Neural cell (in vitro differentiated cells): ENCODE measurements around the gene SLC22A5. TPM values are rescaled to one million over a fixed set of nuclear protein-coding genes. Genes with fewer than 3 reads are reported as not detected.

ENCODE experiments used
- H2AFZ ChIP-seq: fragments of 200-600, 300-800 bp; sonication (generic), shearing (Covaris generic); 2 replicates; pipeline ENCODE4 v1.6.0; 2014; ENCODE audit warnings: low read depth, mild to moderate bottlenecking, antibody characterized with exemption, low read length, moderate library complexity
- H3F3A ChIP-seq: fragments of 200-600 bp; shearing (Covaris generic); 2 replicates; pipeline ENCODE4 v1.6.1; 2016; ENCODE audit warnings: mild to moderate bottlenecking, moderate library complexity, mixed read lengths, antibody characterized with exemption, low read length; ENCODE audit not compliant: insufficient read depth, poor library complexity, severe bottlenecking
- H3K27ac ChIP-seq: fragments of 200-600, 300-800 bp; sonication (generic), shearing (Covaris generic); 2 replicates; pipeline ENCODE4 v1.5.1; 2014; ENCODE audit warnings: mild to moderate bottlenecking, low read length, moderate library complexity
- H3K27me3 ChIP-seq: fragments of 300-800, 200-600 bp; sonication (generic), shearing (Covaris generic); 2 replicates; pipeline ENCODE4 v1.6.0; 2014; ENCODE audit warnings: mild to moderate bottlenecking, low read depth, low read length, moderate library complexity; ENCODE audit not compliant: insufficient read depth
- H3K36me3 ChIP-seq: fragments of 300-800, 200-600 bp; sonication (generic), shearing (Covaris generic); 2 replicates; pipeline ENCODE4 v1.5.1; 2014; ENCODE audit warnings: mild to moderate bottlenecking, antibody characterized with exemption, low read length, moderate library complexity; ENCODE audit not compliant: insufficient read depth
- H3K4me2 ChIP-seq: fragments of 300-800, 200-600 bp; sonication (generic), shearing (Covaris generic); 2 replicates; pipeline ENCODE4 v1.6.0; 2014; ENCODE audit warnings: mild to moderate bottlenecking, low read length
- H3K4me3 ChIP-seq: fragments of 300-800, 200-600 bp; sonication (generic), shearing (Covaris generic); 2 replicates; pipeline ENCODE4 v1.5.1; 2014; ENCODE audit warnings: mild to moderate bottlenecking, low read length, moderate library complexity
- H3K79me2 ChIP-seq: fragments of 200-600 bp; shearing (Covaris generic); replicated peaks from 2 replicates; pipeline ENCODE4 v1.6.0; 2014; ENCODE audit warnings: mild to moderate bottlenecking, low read length, moderate library complexity; ENCODE audit not compliant: insufficient read depth
- H3K9ac ChIP-seq: fragments of 300-800, 200-600 bp; sonication (generic), shearing (Covaris generic); 2 replicates; pipeline ENCODE4 v1.6.1; 2016; ENCODE audit warnings: mild to moderate bottlenecking, low read length, mixed read lengths
- H3K9me2 ChIP-seq: fragments of 200-600 bp; shearing (Covaris generic); 2 replicates; pipeline ENCODE4 v1.6.1; 2016; ENCODE audit warnings: mild to moderate bottlenecking, low read length, mixed read lengths; ENCODE audit not compliant: insufficient read depth
- H3K9me3 ChIP-seq: fragments of 200-600, 300-800 bp; sonication (generic), shearing (Covaris generic); 2 replicates; pipeline ENCODE4 v1.6.1; 2016; ENCODE audit warnings: mild to moderate bottlenecking, mixed run types, low read length, moderate library complexity, mixed read lengths
- H4K20me1 ChIP-seq: fragments of 200-600 bp; shearing (Covaris generic); 2 replicates; pipeline ENCODE4 v1.6.1; 2016; ENCODE audit warnings: mild to moderate bottlenecking, mixed run types; ENCODE audit not compliant: insufficient read depth
- CTCF ChIP-seq: fragments of 450-650 bp; IDR thresholded peaks from 2 replicates; pipeline ENCODE4 v1.5.1; 2014; ENCODE audit warnings: antibody characterized with exemption, mild to moderate bottlenecking, moderate library complexity; ENCODE audit not compliant: poor library complexity, severe bottlenecking
- EP300 ChIP-seq: fragments of 450-650 bp; conservative IDR thresholded peaks from 2 replicates; pipeline ENCODE4 v1.6.1; 2014; ENCODE audit warnings: antibody characterized with exemption, mild to moderate bottlenecking, moderate library complexity; ENCODE audit not compliant: poor library complexity, severe bottlenecking
- EZH2 ChIP-seq: fragments of 200-600, 300-800 bp; shearing (Covaris generic), sonication (generic); IDR thresholded peaks from 2 replicates; pipeline ENCODE4 v1.6.1; 2014; ENCODE audit warnings: antibody characterized with exemption, low read length, borderline replicate concordance, mild to moderate bottlenecking; ENCODE audit not compliant: insufficient read depth, poor library complexity, severe bottlenecking
- MXI1 ChIP-seq: fragments of 450-650 bp; conservative IDR thresholded peaks from 2 replicates; pipeline ENCODE4 v1.6.1; 2014; ENCODE audit warnings: antibody characterized with exemption, mild to moderate bottlenecking; ENCODE audit not compliant: poor library complexity, severe bottlenecking
- POLR2AphosphoS5 ChIP-seq: IDR thresholded peaks from 2 replicates; pipeline ENCODE4 v1.6.1; 2012
- RAD21 ChIP-seq: fragments of 450-650 bp; conservative IDR thresholded peaks from 2 replicates; pipeline ENCODE4 v1.6.1; 2014; ENCODE audit warnings: antibody characterized with exemption, mild to moderate bottlenecking, moderate library complexity
- SMC3 ChIP-seq: fragments of 450-650 bp; conservative IDR thresholded peaks from 2 replicates; pipeline ENCODE4 v1.6.1; 2014; ENCODE audit warnings: antibody characterized with exemption, mild to moderate bottlenecking, moderate library complexity; ENCODE audit not compliant: poor library complexity
- TAF1 ChIP-seq: IDR thresholded peaks from 2 replicates; pipeline ENCODE4 v1.6.1; 2012; ENCODE audit warnings: low read depth
- polyA plus RNA-seq: library from polyadenylated mRNA; depleted of rRNA; stranded (reverse); fragments of >200 nt; gene quantifications from 2 replicates; pipeline ENCODE4 v1.2.3, GENCODE V29; 2014
- TF ChIP-seq, protein P1 (sequence below): IDR thresholded peaks from 2 replicates; pipeline ENCODE4 v1.6.1; 2012; ENCODE audit warnings: borderline replicate concordance

The SLC22A5 gene
- polyA plus RNA-seq, 1 donor from 2014 or later, result 5.5 TPM

DNA sequence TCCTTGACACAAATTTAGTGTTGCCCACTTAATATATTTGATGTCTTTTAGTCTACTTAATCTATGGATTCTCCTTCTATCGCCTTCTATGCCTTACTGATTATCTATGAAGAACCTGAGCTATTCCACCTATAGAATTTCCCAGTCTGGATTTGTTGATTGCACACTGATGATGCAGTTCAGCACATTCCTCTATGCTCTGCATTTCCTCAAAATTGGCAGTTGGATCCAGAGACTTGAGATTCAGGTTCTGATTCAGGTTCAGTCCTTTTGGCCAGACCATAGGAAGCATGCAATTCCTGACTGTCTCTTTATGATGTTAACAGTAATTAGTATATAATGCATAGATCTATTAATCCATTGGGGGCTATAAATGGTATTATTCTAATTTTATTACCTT is 13.8 kb downstream of the SLC22A5 start:
- TF ChIP-seq, protein P1, sequence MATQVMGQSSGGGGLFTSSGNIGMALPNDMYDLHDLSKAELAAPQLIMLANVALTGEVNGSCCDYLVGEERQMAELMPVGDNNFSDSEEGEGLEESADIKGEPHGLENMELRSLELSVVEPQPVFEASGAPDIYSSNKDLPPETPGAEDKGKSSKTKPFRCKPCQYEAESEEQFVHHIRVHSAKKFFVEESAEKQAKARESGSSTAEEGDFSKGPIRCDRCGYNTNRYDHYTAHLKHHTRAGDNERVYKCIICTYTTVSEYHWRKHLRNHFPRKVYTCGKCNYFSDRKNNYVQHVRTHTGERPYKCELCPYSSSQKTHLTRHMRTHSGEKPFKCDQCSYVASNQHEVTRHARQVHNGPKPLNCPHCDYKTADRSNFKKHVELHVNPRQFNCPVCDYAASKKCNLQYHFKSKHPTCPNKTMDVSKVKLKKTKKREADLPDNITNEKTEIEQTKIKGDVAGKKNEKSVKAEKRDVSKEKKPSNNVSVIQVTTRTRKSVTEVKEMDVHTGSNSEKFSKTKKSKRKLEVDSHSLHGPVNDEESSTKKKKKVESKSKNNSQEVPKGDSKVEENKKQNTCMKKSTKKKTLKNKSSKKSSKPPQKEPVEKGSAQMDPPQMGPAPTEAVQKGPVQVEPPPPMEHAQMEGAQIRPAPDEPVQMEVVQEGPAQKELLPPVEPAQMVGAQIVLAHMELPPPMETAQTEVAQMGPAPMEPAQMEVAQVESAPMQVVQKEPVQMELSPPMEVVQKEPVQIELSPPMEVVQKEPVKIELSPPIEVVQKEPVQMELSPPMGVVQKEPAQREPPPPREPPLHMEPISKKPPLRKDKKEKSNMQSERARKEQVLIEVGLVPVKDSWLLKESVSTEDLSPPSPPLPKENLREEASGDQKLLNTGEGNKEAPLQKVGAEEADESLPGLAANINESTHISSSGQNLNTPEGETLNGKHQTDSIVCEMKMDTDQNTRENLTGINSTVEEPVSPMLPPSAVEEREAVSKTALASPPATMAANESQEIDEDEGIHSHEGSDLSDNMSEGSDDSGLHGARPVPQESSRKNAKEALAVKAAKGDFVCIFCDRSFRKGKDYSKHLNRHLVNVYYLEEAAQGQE, result no peak
- TF ChIP-seq TAF1 (no peak), CTCF (no peak), EZH2 (no peak), RAD21 (no peak), MXI1 (no peak), SMC3 (no peak), POLR2AphosphoS5 (no peak), EP300 (no peak)
- Histone ChIP-seq H3K9me2 (no peaks in the 10 kb centered on the region), H3F3A (no peaks in the 10 kb centered on the region), H2AFZ (no peak overlapping the region), H3K79me2 (no peaks in the 10 kb centered on the region), H3K9me3 (no peaks in the 10 kb centered on the region), H4K20me1 (no peaks in the 10 kb centered on the region), H3K27me3 (no peaks in the 10 kb centered on the region), H3K9ac (no peak overlapping the region), H3K27ac (no peak overlapping the region), H3K4me3 (no peak overlapping the region), H3K36me3 (no peaks in the 10 kb centered on the region), H3K4me2 (no peak overlapping the region)

DNA sequence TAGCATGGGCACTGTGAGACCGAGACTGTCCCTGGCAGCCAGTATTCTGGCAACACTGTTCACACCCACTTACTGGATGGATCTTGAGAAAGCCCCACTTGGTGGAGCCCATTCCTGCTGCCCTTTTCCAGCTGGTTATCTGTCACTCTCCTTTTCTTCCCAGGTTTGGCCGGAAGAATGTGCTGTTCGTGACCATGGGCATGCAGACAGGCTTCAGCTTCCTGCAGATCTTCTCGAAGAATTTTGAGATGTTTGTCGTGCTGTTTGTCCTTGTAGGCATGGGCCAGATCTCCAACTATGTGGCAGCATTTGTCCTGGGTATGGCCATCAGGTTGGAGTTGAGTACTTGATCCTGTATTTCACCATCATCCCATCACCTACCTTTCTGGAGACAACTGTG is 14.5 kb downstream of the SLC22A5 start:
- Histone ChIP-seq H3K27me3 (no peaks in the 10 kb centered on the region), H4K20me1 (no peaks in the 10 kb centered on the region)

More for the DNA sequence above, 14.5 kb downstream of the SLC22A5 start:
- Histone ChIP-seq H3F3A (no peaks in the 10 kb centered on the region), H3K4me2 (no peak overlapping the region), H3K36me3 (no peaks in the 10 kb centered on the region), H3K79me2 (no peaks in the 10 kb centered on the region), H3K9me3 (no peaks in the 10 kb centered on the region), H3K27ac (no peak overlapping the region), H3K9ac (no peak overlapping the region), H3K4me3 (no peak overlapping the region), H2AFZ (no peak overlapping the region), H3K9me2 (no peaks in the 10 kb centered on the region)
- no peak for TF ChIP-seq CTCF
- no peak for TF ChIP-seq EZH2
